ENCODE measurements around the gene FBXW7. TPM values are rescaled to one million over a fixed set of nuclear protein-coding genes. Genes with fewer than 3 reads are reported as not detected.

The FBXW7 gene
- total and polyA plus RNA-seq, 2 of the 13 experiments (the other 11 are each of a cell fraction or from before 2014, with no cell fraction given) = 5.0 to 40.9 TPM

DNA sequence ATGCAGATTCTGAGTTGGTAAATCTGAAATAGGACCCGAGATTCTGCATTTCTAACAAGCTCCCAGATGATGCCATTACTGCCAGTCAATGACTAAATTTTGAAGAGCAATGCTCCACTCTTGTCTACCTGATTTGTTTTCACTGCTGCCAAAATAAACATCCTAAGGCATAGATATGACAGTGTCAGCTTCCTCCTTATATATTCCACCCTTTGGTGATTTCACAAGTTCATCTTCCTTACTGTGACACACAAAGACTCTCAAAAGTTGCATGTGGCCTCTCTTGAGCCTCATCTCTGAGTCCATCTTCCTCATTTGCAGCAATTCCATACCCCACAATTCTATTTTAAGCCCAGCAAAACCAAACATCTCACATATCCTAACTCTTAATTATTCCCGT lies 110.9 kb downstream of the FBXW7 start (continued):
- TF ChIP-seq, protein P1, sequence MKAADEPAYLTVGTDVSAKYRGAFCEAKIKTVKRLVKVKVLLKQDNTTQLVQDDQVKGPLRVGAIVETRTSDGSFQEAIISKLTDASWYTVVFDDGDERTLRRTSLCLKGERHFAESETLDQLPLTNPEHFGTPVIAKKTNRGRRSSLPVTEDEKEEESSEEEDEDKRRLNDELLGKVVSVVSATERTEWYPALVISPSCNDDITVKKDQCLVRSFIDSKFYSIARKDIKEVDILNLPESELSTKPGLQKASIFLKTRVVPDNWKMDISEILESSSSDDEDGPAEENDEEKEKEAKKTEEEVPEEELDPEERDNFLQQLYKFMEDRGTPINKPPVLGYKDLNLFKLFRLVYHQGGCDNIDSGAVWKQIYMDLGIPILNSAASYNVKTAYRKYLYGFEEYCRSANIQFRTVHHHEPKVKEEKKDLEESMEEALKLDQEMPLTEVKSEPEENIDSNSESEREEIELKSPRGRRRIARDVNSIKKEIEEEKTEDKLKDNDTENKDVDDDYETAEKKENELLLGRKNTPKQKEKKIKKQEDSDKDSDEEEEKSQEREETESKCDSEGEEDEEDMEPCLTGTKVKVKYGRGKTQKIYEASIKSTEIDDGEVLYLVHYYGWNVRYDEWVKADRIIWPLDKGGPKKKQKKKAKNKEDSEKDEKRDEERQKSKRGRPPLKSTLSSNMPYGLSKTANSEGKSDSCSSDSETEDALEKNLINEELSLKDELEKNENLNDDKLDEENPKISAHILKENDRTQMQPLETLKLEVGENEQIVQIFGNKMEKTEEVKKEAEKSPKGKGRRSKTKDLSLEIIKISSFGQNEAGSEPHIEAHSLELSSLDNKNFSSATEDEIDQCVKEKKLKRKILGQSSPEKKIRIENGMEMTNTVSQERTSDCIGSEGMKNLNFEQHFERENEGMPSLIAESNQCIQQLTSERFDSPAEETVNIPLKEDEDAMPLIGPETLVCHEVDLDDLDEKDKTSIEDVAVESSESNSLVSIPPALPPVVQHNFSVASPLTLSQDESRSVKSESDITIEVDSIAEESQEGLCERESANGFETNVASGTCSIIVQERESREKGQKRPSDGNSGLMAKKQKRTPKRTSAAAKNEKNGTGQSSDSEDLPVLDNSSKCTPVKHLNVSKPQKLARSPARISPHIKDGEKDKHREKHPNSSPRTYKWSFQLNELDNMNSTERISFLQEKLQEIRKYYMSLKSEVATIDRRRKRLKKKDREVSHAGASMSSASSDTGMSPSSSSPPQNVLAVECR (CRISPR knock-in tag; IDR thresholded peaks at IDR 0.05; ENCODE audit: borderline replicate concordance) = no peak
- TF ChIP-seq ZNF468 (CRISPR knock-in tag; IDR thresholded peaks at IDR 0.05) (no peak), SRY (CRISPR knock-in tag; IDR thresholded peaks at IDR 0.05) (no peak), KAT7 (CRISPR knock-in tag; IDR thresholded peaks at IDR 0.05; ENCODE audit: borderline replicate concordance) (no peak), SMARCC2 (IDR thresholded peaks at IDR 0.05) (no peak), THAP11 (CRISPR knock-in tag; IDR thresholded peaks at IDR 0.05) (no peak), MAFG (CRISPR knock-in tag; IDR thresholded peaks at IDR 0.05) (no peak)

DNA sequence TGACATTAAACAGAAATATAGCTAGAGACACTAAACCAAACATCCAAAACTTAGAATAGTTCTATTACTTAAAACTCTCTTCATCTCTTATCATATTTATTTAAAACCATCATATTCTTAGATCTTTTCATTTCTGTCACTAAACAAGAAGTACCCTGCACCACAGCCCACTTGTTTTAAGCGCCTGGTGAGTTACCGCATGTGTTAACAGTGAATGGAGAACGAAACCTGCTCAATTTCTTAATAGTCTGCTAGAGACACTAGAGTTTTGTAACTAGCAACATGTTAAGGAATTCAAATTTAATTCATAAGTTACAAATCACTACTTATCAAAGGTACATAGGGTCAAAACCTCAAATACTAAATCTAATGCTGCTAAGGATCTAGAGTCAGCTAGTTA lies 111.5 kb downstream of the FBXW7 start:
- intact Hi-C loops (cut with micrococcal nuclease; ENCODE audit: unreplicated experiment) = no loop called here
- H3K4me2 ChIP-seq (ENCODE audit: low read depth, low read length) = no peak overlapping the region
- POLR2A ChIA-PET = no interaction called here

More for the DNA sequence above, 111.5 kb downstream of the FBXW7 start:
- TF ChIP-seq, protein P2, sequence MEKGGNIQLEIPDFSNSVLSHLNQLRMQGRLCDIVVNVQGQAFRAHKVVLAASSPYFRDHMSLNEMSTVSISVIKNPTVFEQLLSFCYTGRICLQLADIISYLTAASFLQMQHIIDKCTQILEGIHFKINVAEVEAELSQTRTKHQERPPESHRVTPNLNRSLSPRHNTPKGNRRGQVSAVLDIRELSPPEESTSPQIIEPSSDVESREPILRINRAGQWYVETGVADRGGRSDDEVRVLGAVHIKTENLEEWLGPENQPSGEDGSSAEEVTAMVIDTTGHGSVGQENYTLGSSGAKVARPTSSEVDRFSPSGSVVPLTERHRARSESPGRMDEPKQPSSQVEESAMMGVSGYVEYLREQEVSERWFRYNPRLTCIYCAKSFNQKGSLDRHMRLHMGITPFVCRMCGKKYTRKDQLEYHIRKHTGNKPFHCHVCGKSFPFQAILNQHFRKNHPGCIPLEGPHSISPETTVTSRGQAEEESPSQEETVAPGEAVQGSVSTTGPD (CRISPR knock-in tag; IDR thresholded peaks at IDR 0.05) = no peak
- TF ChIP-seq HMG20A (CRISPR knock-in tag; IDR thresholded peaks at IDR 0.05; ENCODE audit: borderline replicate concordance) = no peak
- TF ChIP-seq, protein P3, sequence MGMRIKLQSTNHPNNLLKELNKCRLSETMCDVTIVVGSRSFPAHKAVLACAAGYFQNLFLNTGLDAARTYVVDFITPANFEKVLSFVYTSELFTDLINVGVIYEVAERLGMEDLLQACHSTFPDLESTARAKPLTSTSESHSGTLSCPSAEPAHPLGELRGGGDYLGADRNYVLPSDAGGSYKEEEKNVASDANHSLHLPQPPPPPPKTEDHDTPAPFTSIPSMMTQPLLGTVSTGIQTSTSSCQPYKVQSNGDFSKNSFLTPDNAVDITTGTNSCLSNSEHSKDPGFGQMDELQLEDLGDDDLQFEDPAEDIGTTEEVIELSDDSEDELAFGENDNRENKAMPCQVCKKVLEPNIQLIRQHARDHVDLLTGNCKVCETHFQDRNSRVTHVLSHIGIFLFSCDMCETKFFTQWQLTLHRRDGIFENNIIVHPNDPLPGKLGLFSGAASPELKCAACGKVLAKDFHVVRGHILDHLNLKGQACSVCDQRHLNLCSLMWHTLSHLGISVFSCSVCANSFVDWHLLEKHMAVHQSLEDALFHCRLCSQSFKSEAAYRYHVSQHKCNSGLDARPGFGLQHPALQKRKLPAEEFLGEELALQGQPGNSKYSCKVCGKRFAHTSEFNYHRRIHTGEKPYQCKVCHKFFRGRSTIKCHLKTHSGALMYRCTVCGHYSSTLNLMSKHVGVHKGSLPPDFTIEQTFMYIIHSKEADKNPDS (CRISPR knock-in tag; IDR thresholded peaks at IDR 0.05) = no peak
- no peak for TF ChIP-seq TAF1 (CRISPR knock-in tag; IDR thresholded peaks at IDR 0.05)
- TF ChIP-seq ZNF160 (CRISPR knock-in tag; IDR thresholded peaks at IDR 0.05) = no peak
- BruUV-seq (replicated peaks) = no TSS peak
- Histone ChIP-seq H2AFZ (ENCODE audit: low read length) (no peak overlapping the region), H3K36me3 (replicated peaks in 1 of 2; ENCODE audit: control insufficient read depth in 1 of 2, insufficient read depth in 2 of 2, low read length in 2 of 2) (no peaks in the 10 kb centered on the region; a peak in 1 of 5 replicates), H3K9me3 (ENCODE audit: low read length) (no peaks in the 10 kb centered on the region), H3K4me3 (replicated peaks in 1 of 3; ENCODE audit: insufficient read depth in 1 of 3, low read depth in 2 of 3, low read length in 3 of 3) (no peak overlapping the region), H3K27me3 (ENCODE audit: control insufficient read depth in 1 of 2, insufficient read depth in 2 of 2, low read length in 2 of 2) (no peaks in the 10 kb centered on the region), H4K20me1 (ENCODE audit: insufficient read depth, low read length) (no peaks in the 10 kb centered on the region; the same call in 1 of the 2 replicates), H3K79me2 (ENCODE audit: insufficient read depth, low read length) (peaks cover 6% of the 10 kb centered on the region), H3K9ac (ENCODE audit: insufficient read depth, low read depth, low read length) (no peak overlapping the region), H3K27ac (ENCODE audit: extremely low read length, insufficient read depth, low read length) (no peak overlapping the region), H3K4me1 (ENCODE audit: insufficient read depth, low read length) (peaks cover 29% of the 10 kb centered on the region)
- CTCF ChIA-PET (ENCODE audit: low intra/inter-chr PET ratio, low total read pairs) = no interaction called here
- ATAC-seq (no peak), DNase-seq (ENCODE audit: low spot score) (no peak), FAIRE-seq (no peak)
- in situ Hi-C loops (cut with HindIII; ENCODE audit: extremely low pct_ligation_motif_present, low pct_unique_long_range_greater_than_20kb) = no loop called here
- 96% methylated on average over 3 of the region's 3 CpGs for WGBS (ENCODE audit: low lambda C conversion rate)

Data from HepG2 (cell line).